Activated T-helper 1 cell treated with anti-CD3 and anti-CD28 coated beads, Interleukin-2, amount 50 U/mL, for 16 hours (primary cell): ENCODE measurements around the gene CEP170B.
"Not testable (repeated sequence)": the region's sequence is repeated elsewhere in the genome, so short reads cannot be mapped to it uniquely, and the experiment has no call there.

ENCODE experiments used
- DNase-seq, 2 donors: peaks; one replicate each; pipeline ENCODE4 v3.0.0-alpha.2; 2020; ENCODE audit warnings: low read depth in 1 of 2, low spot score in 1 of 2

CEP170B gene

DNA sequence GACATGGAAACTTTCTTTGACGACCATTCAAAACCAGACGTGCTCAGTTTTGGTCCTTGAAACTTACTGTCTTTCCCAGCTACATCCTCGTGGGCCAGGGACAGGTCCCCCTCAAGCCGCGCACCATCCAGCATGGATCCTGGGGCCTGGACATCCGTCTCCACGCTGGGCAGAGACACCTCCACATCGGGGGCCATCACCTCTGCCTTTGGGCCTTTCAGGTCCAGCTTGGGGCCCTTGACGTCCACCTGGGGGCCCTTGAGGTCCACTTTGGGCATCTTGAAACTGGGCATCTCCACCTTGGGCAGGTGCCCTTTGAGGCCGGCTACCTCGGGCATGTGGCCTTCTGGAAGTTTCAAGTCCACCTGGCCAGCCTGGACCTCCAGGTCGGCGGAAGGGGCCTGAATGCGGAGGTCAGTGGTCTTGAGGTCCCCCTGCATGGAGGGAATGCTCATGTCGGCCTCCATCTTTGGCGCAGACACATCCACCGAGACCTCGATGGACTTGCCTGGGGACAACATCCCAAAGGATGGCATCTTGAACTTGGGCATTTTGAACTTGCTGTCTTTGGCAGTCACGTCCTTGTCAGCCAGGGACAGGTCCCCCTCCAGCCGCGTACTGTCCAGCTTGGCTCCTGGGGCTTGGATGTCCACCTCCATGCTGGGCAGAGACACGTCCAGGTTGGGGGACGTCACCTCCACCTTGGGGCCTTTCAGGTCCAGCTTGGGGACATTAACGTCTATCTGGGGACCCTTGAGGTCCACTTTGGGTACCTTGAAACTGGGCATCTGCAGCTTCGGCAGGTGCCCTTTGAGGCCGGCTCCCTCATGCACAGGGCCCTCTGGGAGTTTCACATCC is 76.7 kb downstream of the CEP170B start:
- no peak for DNase-seq

DNA sequence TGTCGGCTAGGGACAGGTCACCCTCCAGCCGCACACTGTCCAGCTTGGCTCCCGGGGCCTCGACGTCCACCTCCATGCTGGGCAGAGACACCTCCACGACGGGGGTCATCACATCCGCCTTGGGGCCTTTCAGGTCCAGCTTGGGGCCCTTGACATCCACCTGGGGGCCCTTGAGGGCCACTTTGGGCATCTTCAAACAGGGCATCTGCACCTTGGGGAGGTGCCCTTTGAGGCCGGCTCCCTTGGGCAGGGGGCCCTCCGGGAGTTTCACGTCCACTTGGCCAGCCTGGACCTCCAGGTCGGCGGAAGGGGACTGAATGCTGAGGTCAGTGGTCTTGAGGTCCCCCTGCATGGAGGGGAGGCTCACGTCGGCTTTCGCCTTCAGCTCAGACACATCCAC is 77.5 kb downstream of the CEP170B start:
- no peak for DNase-seq

DNA sequence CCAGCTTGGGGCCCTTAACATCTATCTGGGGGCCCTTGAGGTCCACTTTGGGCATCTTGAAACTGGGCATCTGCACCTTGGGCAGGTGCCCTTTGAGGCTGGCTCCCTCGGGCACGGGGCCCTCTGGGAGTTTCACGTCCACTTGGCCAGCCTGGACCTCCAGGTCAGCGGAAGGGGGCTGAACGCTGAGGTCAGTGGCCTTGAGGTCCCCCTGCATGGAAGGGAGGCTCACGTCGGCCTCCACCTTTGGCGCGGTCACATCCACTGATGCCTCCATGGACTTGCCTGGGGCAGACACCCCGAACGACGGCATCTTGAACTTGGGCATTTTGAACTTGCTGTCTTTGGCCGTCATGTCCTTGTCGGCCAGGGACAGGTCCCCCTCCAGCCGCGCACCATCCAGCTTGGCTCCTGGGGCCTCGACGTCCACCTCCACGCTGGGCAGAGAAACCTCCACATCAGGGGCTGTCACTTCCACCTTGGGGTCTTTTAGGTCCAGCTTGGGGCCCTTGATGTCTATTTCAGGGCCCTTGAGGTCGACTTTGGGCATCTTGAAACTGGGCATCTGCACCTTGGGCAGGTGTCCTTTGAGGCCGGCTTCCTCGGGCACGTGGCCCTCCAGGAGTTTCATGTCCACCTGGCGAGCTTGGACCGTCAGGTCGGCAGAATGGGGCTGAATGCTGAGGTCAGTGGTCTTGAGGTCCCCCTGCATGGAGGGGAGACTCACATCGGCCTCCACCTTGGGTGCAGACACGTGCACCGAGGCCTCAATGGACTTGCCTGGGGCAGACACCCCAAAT is 78.3 kb downstream of the CEP170B start:
- not testable (repeated sequence) for DNase-seq

- not testable (repeated sequence) for DNase-seq
These were observed 78.9 kb downstream of the CEP170B start for GRCh38 chr14:104944016-104944308.

GRCh38 chr14:104944436-104945205 is 79.6 kb downstream of the CEP170B start:
- DNase-seq = not testable (repeated sequence)

DNA sequence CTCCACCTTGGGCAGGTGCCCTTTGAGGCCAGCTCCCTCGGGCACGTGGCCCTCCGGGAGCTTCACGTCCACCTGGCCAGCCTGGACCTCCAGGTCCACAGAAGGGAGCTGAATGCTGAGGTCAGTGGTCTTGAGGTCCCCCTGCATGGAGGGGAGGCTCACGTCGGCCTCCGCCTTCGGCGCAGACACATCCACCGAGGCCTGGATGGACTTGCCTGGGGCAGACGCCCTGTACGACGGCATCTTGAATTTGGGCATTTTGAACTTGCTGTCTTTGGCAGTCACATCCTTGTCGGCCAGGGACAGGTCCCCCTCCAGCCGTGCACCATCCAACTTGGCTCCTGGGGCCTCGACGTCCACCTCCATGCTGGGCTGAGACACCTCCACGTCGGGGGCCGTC is 80.2 kb downstream of the CEP170B start:
- not testable (repeated sequence) for DNase-seq
